Measurements from ENCODE around the gene PRRC2C.
"Not testable (repeated sequence)": the region's sequence is repeated elsewhere in the genome, so short reads cannot be mapped to it uniquely, and the experiment has no call there.

The PRRC2C gene

GRCh38 chr1:171485375-171486047, at the start of gene PRRC2C:
PRRC2C (plus strand) TSS chr1:171485530; CDS start chr1:171512089, 26,559 bp downstream.
- in situ Hi-C loops (cut with MboI; ENCODE audit: low sequenced_read_pairs): no loop called here
- Histone ChIP-seq H3K9me3 (no peaks in the 10 kb centered on the region), H3K4me1 (peaks cover 9% of the 10 kb centered on the region), H3K27me3 (ENCODE audit: low read depth) (no peaks in the 10 kb centered on the region), H3K36me3 (replicated peaks) (peaks cover 6% of the 10 kb centered on the region; the same call in 1 of the 2 replicates), H3K4me3 (peak within 1 kb of the TSS; percentile 93)
- peak; percentile 94 to 96 for DNase-seq (ENCODE audit: low spot score in 2 of 2)

- peaks cover 12% of the 10 kb centered on the region for H3K4me1 ChIP-seq
- no peak overlapping the region for H3K4me3 ChIP-seq
- no peak for DNase-seq (ENCODE audit: low spot score in 2 of 2)
- in situ Hi-C loops (cut with MboI; ENCODE audit: low sequenced_read_pairs): no loop called here
- H3K36me3 ChIP-seq (replicated peaks): no peaks in the 10 kb centered on the region
- no peaks in the 10 kb centered on the region for H3K9me3 ChIP-seq
- no peaks in the 10 kb centered on the region for H3K27me3 ChIP-seq (ENCODE audit: low read depth)
Observed at GRCh38 chr1:171438441-171438840, 46.9 kb upstream of the PRRC2C start.

DNA sequence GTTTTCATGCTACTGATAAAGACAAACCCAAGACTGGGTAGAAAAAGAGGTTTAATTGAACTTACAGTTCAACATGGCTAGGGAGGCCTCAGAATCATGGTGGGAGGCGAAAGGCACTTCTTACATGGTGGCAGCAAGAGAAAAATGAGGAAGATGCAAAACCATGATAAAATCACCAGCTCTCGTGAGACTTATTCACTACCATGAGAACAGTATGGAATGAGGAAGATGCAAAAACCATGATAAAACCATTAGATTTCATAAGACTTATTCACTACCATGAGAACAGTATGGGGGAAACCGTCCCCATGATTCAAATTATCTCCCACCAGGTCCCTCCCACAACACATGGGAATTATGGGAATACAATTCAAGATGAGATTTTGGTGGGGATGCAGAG, 45.1 kb upstream of the PRRC2C start:
- H3K36me3 ChIP-seq (replicated peaks); DNase-seq (ENCODE audit: low spot score in 2 of 2); H3K4me1 ChIP-seq; in situ Hi-C loops (cut with MboI; ENCODE audit: low sequenced_read_pairs); H3K4me3 ChIP-seq; H3K9me3 ChIP-seq; H3K27me3 ChIP-seq (ENCODE audit: low read depth): not testable (repeated sequence)

GRCh38 chr1:171441278-171441895, 43.9 kb upstream of the PRRC2C start:
- DNase-seq (ENCODE audit: low spot score in 2 of 2); H3K27me3 ChIP-seq (ENCODE audit: low read depth); in situ Hi-C loops (cut with MboI; ENCODE audit: low sequenced_read_pairs); H3K9me3 ChIP-seq; H3K4me3 ChIP-seq; H3K4me1 ChIP-seq; H3K36me3 ChIP-seq (replicated peaks): not testable (repeated sequence)

DNA sequence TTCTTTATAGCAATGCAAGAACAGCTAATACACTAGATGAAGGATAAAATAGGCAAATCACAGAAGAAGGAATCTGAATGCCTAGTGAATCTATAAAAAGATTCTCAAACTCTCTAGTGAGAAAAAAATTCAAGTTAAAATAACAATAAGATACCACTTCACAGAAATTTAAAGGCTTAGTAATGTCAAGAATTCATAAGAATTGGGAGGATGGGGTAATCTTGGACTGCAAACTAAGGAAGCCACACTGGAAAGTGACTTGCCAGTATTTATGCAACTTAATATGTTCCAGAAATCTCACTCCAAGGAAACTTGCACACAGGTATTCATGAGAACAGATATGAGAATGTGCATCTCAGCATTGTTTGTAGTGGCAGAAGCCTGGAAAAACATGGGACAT, 38.9 kb upstream of the PRRC2C start:
- no peak for DNase-seq (ENCODE audit: low spot score in 2 of 2)
- no peaks in the 10 kb centered on the region for H3K27me3 ChIP-seq (ENCODE audit: low read depth)
- H3K4me1 ChIP-seq: no peaks in the 10 kb centered on the region; the same call in 1 of the 2 replicates
- in situ Hi-C loops (cut with MboI; ENCODE audit: low sequenced_read_pairs): no loop called here
- H3K36me3 ChIP-seq (replicated peaks): no peaks in the 10 kb centered on the region
- no peak overlapping the region for H3K4me3 ChIP-seq
- no peaks in the 10 kb centered on the region for H3K9me3 ChIP-seq

DNA sequence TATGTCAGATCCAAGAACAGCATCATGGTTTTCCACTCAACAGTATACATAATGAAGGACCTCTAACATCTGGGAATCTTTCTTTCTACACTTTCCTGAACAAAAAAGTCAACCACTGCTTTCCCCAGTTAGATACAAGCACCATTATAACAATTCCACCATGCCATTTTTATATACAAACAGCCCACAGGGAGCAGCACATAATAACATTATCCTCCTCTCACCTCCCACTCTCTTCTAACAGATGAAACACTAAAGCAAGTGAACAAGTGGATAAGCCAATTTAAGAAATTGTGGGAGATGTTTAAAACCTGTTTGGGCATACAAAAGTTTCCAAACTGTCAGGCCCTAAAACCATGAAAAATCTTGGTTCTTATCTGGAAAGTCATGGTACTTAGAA, 29.4 kb upstream of the PRRC2C start:
- in situ Hi-C loops (cut with MboI; ENCODE audit: low sequenced_read_pairs): no loop called here
- Histone ChIP-seq H3K4me3 (no peak overlapping the region), H3K9me3 (0 out of 2 replicates have a peak, but pooled peaks cover 3% of the 10 kb centered on the region), H3K27me3 (ENCODE audit: low read depth) (no peaks in the 10 kb centered on the region), H3K4me1 (no peaks in the 10 kb centered on the region; the same call in none of the 2 replicates), H3K36me3 (replicated peaks) (no peaks in the 10 kb centered on the region)
- DNase-seq (ENCODE audit: low spot score in 2 of 2): no peak

DNA sequence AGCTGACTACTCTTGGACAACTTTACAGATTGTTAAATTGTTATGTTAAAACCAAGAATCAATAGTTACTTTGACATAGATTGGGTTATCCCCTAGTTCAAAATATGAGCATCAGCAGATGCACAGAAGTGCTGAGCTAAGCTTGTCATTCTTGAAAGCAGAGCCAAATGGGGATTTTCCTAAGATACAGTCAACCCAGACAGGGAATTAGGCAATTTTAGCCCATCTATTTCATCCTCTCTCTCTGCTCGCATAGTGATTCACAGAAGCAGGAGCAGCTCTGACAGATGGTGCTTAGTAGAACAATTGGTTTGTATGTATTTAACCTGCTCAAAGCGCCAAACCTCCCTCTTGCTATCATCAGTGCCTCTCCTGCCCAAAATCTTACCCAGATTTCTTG, 27.9 kb upstream of the PRRC2C start:
- 0 out of 2 replicates have a peak, but pooled peaks cover 1% of the 10 kb centered on the region for H3K9me3 ChIP-seq
- no peaks in the 10 kb centered on the region for H3K27me3 ChIP-seq (ENCODE audit: low read depth)
- no peak overlapping the region for H3K4me3 ChIP-seq
- no peaks in the 10 kb centered on the region for H3K36me3 ChIP-seq (replicated peaks)
- in situ Hi-C loops (cut with MboI; ENCODE audit: low sequenced_read_pairs): no loop called here
- no peaks in the 10 kb centered on the region; the same call in none of the 2 replicates for H3K4me1 ChIP-seq
- no peak for DNase-seq (ENCODE audit: low spot score in 2 of 2)

DNA sequence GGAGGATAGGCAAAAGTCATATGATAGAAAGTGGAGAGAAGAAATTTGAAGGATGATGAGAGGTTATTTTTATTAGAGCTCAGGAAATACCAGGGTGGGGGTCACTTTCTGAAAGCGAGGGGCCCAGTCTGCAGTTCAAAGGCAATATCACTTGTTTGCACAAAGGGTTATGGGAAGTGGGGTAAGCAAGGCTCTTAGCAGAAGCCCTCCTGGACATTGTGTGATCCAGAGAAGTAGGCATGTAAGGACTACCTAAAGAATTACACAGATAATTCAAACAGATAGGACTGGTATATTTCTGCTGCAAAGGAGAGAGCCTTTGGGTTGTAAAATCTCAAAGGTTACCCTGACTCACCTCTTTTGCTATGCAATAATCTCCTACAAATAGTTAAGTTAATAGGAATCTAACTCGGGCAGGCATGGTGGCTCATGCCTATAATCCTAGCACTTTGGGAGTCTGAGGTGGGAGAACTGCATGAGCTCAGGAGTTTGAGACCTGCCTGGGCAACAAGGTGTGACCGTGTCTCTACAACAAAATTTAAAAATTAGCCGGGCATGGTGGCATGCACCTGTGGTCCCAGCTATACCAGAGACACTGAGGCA, 25.2 kb upstream of the PRRC2C start:
- H3K4me3 ChIP-seq: no peak overlapping the region
- in situ Hi-C loops (cut with MboI; ENCODE audit: low sequenced_read_pairs): no loop called here
- no peaks in the 10 kb centered on the region; the same call in none of the 2 replicates for H3K4me1 ChIP-seq
- no peaks in the 10 kb centered on the region for H3K27me3 ChIP-seq (ENCODE audit: low read depth)
- no peak for DNase-seq (ENCODE audit: low spot score in 2 of 2)
- no peaks in the 10 kb centered on the region for H3K36me3 ChIP-seq (replicated peaks)
- no peaks in the 10 kb centered on the region for H3K9me3 ChIP-seq

DNA sequence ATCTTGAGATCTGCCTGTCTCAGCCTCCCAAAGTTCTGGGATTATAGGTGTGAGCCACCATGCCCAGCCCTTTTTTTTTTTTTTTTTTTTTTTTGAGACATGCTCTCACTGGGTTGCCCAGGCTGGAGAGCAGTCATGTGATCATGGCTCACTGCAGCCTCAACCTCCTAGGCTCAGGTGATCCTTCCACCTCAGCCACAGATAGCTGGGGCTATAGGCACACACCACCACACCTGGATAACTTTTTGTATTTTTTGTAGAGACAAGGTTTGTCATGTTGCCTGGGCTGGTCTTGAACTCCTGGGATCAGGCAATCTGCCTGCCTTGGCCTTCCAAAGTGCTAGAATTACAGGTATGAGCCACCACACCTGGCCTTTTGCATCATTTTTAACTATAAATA, 17.7 kb upstream of the PRRC2C start:
- DNase-seq (ENCODE audit: low spot score in 2 of 2): no peak
- H3K4me3 ChIP-seq: no peak overlapping the region
- no peaks in the 10 kb centered on the region for H3K27me3 ChIP-seq (ENCODE audit: low read depth)
- in situ Hi-C loops (cut with MboI; ENCODE audit: low sequenced_read_pairs): no loop called here
- no peaks in the 10 kb centered on the region for H3K36me3 ChIP-seq (replicated peaks)
- no peaks in the 10 kb centered on the region; the same call in 1 of the 2 replicates for H3K9me3 ChIP-seq
- no peaks in the 10 kb centered on the region for H3K4me1 ChIP-seq

DNA sequence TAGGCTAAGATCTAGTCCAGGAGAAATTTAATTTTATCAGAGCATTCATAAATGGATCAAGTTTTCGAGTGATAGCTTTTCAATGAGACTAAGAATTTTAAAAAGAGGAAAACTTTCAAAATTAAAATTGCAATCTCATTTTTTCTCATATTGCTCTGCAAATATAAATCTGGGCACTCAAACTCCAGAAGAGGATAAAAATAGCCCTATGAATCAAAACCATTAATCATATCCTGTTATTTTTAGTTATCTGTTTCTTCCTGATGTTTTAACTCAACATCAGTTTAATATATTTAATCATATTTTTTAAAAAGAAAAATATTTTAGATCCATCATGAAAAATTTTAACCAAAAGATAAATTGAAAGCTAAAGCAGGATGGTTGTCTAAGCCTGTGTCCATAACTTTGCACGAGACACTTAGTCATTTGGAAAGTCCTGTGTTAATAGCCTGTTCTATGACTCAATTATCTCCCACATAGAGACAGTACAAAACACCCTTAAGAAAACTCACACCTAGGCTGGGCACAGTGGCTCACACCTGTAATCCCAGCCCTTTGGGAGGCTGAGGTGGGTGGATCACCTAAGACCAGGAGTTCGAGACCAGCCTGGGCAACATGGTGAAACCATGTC, 17.1 kb upstream of the PRRC2C start:
- no peak for DNase-seq (ENCODE audit: low spot score in 2 of 2)
- Histone ChIP-seq H3K27me3 (ENCODE audit: low read depth) (no peaks in the 10 kb centered on the region), H3K36me3 (replicated peaks) (no peaks in the 10 kb centered on the region), H3K9me3 (no peaks in the 10 kb centered on the region; the same call in 1 of the 2 replicates), H3K4me3 (no peak overlapping the region), H3K4me1 (no peaks in the 10 kb centered on the region)
- in situ Hi-C loops (cut with MboI; ENCODE audit: low sequenced_read_pairs): no loop called here

GRCh38 chr1:171470726-171471125, 14.6 kb upstream of the PRRC2C start:
- no peaks in the 10 kb centered on the region for H3K36me3 ChIP-seq (replicated peaks)
- H3K4me3 ChIP-seq: no peak overlapping the region
- in situ Hi-C loops (cut with MboI; ENCODE audit: low sequenced_read_pairs): no loop called here
- no peaks in the 10 kb centered on the region for H3K27me3 ChIP-seq (ENCODE audit: low read depth)
- no peaks in the 10 kb centered on the region for H3K4me1 ChIP-seq
- DNase-seq (ENCODE audit: low spot score in 2 of 2): no peak
- H3K9me3 ChIP-seq: no peaks in the 10 kb centered on the region; the same call in 1 of the 2 replicates

GRCh38 chr1:171472183-171472647, 13.1 kb upstream of the PRRC2C start:
- H3K36me3 ChIP-seq (replicated peaks): no peaks in the 10 kb centered on the region
- no peaks in the 10 kb centered on the region for H3K4me1 ChIP-seq
- peaks cover 3% of the 10 kb centered on the region; the same call in 1 of the 2 replicates for H3K27me3 ChIP-seq (ENCODE audit: low read depth)
- no peak overlapping the region for H3K4me3 ChIP-seq
- in situ Hi-C loops (cut with MboI; ENCODE audit: low sequenced_read_pairs): no loop called here
- H3K9me3 ChIP-seq: no peaks in the 10 kb centered on the region; the same call in 1 of the 2 replicates
- DNase-seq (ENCODE audit: low spot score in 2 of 2): no peak

- no peaks in the 10 kb centered on the region for H3K4me1 ChIP-seq
- H3K27me3 ChIP-seq (ENCODE audit: low read depth): peaks cover 3% of the 10 kb centered on the region; the same call in 1 of the 2 replicates
- H3K9me3 ChIP-seq: no peaks in the 10 kb centered on the region
- in situ Hi-C loops (cut with MboI; ENCODE audit: low sequenced_read_pairs): no loop called here
- no peak overlapping the region for H3K4me3 ChIP-seq
- no peak for DNase-seq (ENCODE audit: low spot score in 2 of 2)
- no peaks in the 10 kb centered on the region for H3K36me3 ChIP-seq (replicated peaks)
Observed at GRCh38 chr1:171476829-171477228, 8.5 kb upstream of the PRRC2C start.
